Ovary (tissue), 9 donors: ENCODE data around the gene DRC7. TPM values are rescaled to one million over a fixed set of nuclear protein-coding genes. Genes with fewer than 3 reads are reported as not detected.
A peak's percentile ranks its signal among the peaks of the same experiment; 100 is the strongest.

Experiments
- DNase-seq, 5 donors: peaks; one replicate each; pipeline ENCODE4 v3.0.0-alpha.2; 2019 to 2020
- H3K27ac ChIP-seq, 2 donors: fragments of 200-600 bp; one replicate each; pipeline versions ENCODE4 v1.5.1 to v1.8.0; 2019 to 2022
- H3K27me3 ChIP-seq: fragments of 200-600 bp; one replicate; pipeline ENCODE4 v1.8.0; 2022
- H3K36me3 ChIP-seq: fragments of 200-600 bp; sonication (generic); one replicate; pipeline ENCODE4 v1.5.1; 2019
- H3K4me1 ChIP-seq: one replicate; pipeline ENCODE4 v1.8.1; 2013; ENCODE audit warnings: mild to moderate bottlenecking, moderate library complexity; ENCODE audit not compliant: insufficient read depth
- H3K4me3 ChIP-seq: fragments of 200-600 bp; sonication (generic); one replicate; pipeline ENCODE4 v1.5.1; 2017
- H3K9me3 ChIP-seq, 2 donors: fragments of 200-600 bp in 1 of 2; sonication (generic) in 1 of 2; one replicate each; pipeline versions ENCODE4 v1.5.1 to v1.8.1; 2013 to 2019; ENCODE audit warnings: mild to moderate bottlenecking in 1 of 2, moderate library complexity in 1 of 2
- CTCF ChIP-seq, 3 donors: fragments of 450-650 bp in 2 of 3; fragments of 200-600 bp in 1 of 3; IDR thresholded peaks; one replicate each; pipeline versions ENCODE4 v1.5.1 to v1.8.0; 2016 to 2022; ENCODE audit warnings: antibody characterized with exemption in 3 of 3, mild to moderate bottlenecking in 1 of 3
- EP300 ChIP-seq: sonication (generic); formaldehyde crosslinking; IDR thresholded peaks from one replicate; pipeline ENCODE4 v1.6.1; 2017; ENCODE audit warnings: antibody characterized with exemption
- POLR2A ChIP-seq: fragments of 450-650 bp; IDR thresholded peaks from one replicate; pipeline ENCODE4 v1.6.1; 2017; ENCODE audit warnings: antibody characterized with exemption, mild to moderate bottlenecking, moderate library complexity
- WGBS, 3 donors: extraction: QIAGEN DNeasy Blood & Tissue Kit in 1 of 3; methylation state at CpG; one replicate each; pipeline versions ENCODE4 v1.1.5 to v1.1.7; 2013 to 2017; 5-methylcytosine and 5-hydroxymethylcytosine counted together
- intact Hi-C, 4 donors: fragments of 100-400 bp; cut with DNase I; formaldehyde crosslinking; loops; one replicate each; pipeline versions ENCODE4 v1.11.0 to v1.15.1; 2022 to 2023
- polyA plus RNA-seq, 2 donors: library from polyadenylated mRNA; stranded (reverse); fragments of 200-250 nt in 1 of 2; fragments of 350-450 nt in 1 of 2; fragmentation: Illumina TruSeq in 1 of 2; extraction: RNeasy Lipid Tissue Mini Kit (QIAGEN cat#74804) in 1 of 2; gene quantifications; one replicate each; pipeline ENCODE4 v1.2.3, GENCODE V29; 2013 to 2014
- total RNA-seq, 7 donors: library from RNA; depleted of rRNA in 2 of 7; stranded (reverse); fragments of >200 nt in 2 of 7; fragmentation: NEBNext Ultra II Directional in 3 of 7; extraction: Animal tissue kit (Norgen Biotek cat#: 25700) in 3 of 7; gene quantifications; one replicate each; pipeline versions ENCODE4 v1.1.0 to v1.2.4, GENCODE V29; 2016 to 2023
- donor health status: DM: no; HTN: no; CAD: no; lungs with moderate emphysema.
- donor health status: DM: no; HTN: no; CAD: no.
- donor health status: Bipolar disorder and iron deficiency.
- donor health status: DM: yes; HTN: yes; CAD: no.
- donor health status: DM: no; HTN: no; CAD: no.
- donor health status: DM: yes; HTN: yes; CAD: no.

The DRC7 gene
- total and polyA plus RNA-seq, 9 donors, result 0.07 to 12.5 (median 0.67) TPM; not detected in 3

- TF ChIP-seq EP300, result no peak
- TF ChIP-seq CTCF (IDR thresholded peaks at IDR 0.05), result no peak
- no peak for TF ChIP-seq POLR2A
- H3K4me3 ChIP-seq, result no peak overlapping the region
- H3K27ac ChIP-seq, result no peak overlapping the region
- intact Hi-C loops, result no loop called here
- WGBS, 3 donors, result 13 to 24% (median 18%) methylated on average over 16 of the region's 16 CpGs
- H3K36me3 ChIP-seq, result no peaks in the 10 kb centered on the region
- H3K9me3 ChIP-seq, result no peaks in the 10 kb centered on the region
- peak in 1 of 5 donors; percentile 65 for DNase-seq
- H3K4me1 ChIP-seq, result no peaks in the 10 kb centered on the region
- H3K27me3 ChIP-seq, result no peaks in the 10 kb centered on the region
These were observed 40.7 kb upstream of the DRC7 start for GRCh38 chr16:57653936-57654335.

- TF ChIP-seq EP300, result no peak
- TF ChIP-seq CTCF (IDR thresholded peaks at IDR 0.05), result no peak
- no peak for TF ChIP-seq POLR2A
- Histone ChIP-seq H3K27ac (no peak overlapping the region), H3K27me3 (no peaks in the 10 kb centered on the region), H3K4me3 (no peak overlapping the region), H3K4me1 (no peaks in the 10 kb centered on the region), H3K36me3 (no peaks in the 10 kb centered on the region), H3K9me3 (no peaks in the 10 kb centered on the region)
- intact Hi-C loops, result no loop called here
- DNase-seq, result no peak
- WGBS, 3 donors, result 79 to 83% (median 82%) methylated on average over 11 of the region's 11 CpGs
These were observed 38.2 kb upstream of the DRC7 start for GRCh38 chr16:57656342-57656955.

- H3K4me1 ChIP-seq, result no peaks in the 10 kb centered on the region
- no peak overlapping the region for H3K4me3 ChIP-seq
- no peaks in the 10 kb centered on the region for H3K36me3 ChIP-seq
- no peaks in the 10 kb centered on the region for H3K27me3 ChIP-seq
- H3K9me3 ChIP-seq, result no peaks in the 10 kb centered on the region
- H3K27ac ChIP-seq, result no peak overlapping the region
- no peak for DNase-seq
- intact Hi-C loops, result no loop called here
- 84 to 91% (median 87%) methylated on average over 13 of the region's 13 CpGs for WGBS, 3 donors
- TF ChIP-seq POLR2A (no peak), EP300 (no peak), CTCF (IDR thresholded peaks at IDR 0.05) (no peak)
These were observed 37.4 kb upstream of the DRC7 start for GRCh38 chr16:57657228-57657627.

DNA sequence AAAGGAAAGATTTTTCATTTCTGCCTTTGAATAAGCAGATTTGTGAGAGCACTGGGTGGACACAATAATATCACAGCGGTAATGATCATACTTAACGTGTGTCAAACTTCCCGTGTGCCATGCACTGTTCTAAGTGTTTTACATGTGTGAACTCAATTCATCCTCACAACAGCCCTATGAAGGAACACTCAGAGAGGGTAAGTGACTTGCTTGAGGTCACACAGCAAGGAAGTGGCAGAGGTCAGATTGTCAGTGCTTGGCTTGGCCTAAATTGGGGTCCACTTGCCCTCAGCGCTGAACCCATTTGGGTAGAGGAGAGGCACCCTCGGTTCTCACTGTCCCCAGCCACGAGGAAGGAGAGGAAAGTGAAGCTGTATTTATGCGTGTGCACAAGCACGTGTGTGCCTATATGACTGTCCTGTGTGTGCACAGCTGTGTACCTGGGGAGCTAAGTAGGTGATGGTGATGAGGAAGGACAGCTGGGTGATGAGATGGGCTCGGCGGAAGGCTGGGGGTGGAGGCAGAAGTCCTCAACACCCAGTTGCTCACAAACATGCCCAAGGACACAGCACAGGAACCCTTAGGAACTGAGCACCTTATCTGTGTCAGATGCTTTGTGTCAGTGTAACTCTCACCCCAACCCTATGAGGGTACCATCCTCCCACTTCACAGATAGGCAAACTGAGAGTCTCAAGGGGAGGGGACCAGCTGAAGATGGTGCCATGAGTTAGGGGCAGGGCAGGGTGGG, 36.3 kb upstream of the DRC7 start:
- intact Hi-C loops, result no loop called here
- Histone ChIP-seq H3K27me3 (no peaks in the 10 kb centered on the region), H3K4me3 (no peak overlapping the region), H3K36me3 (no peaks in the 10 kb centered on the region), H3K27ac (no peak overlapping the region), H3K9me3 (no peaks in the 10 kb centered on the region), H3K4me1 (no peaks in the 10 kb centered on the region)
- TF ChIP-seq CTCF (IDR thresholded peaks at IDR 0.05) (no peak), POLR2A (no peak), EP300 (no peak)
- no peak for DNase-seq
- 76 to 79% (median 78%) methylated on average over 10 of the region's 10 CpGs for WGBS, 3 donors
